SH-SY5Y (cell line): ENCODE measurements around the gene RIC8B.

Source experiments
- GATA2 ChIP-seq: IDR thresholded peaks from 2 replicates; pipeline ENCODE4 v1.6.1; 2011; ENCODE audit warnings: mild to moderate bottlenecking, low read depth, low read length
- GATA3 ChIP-seq: IDR thresholded peaks from 2 replicates; pipeline ENCODE4 v1.6.1; 2011; ENCODE audit warnings: low read depth, mild to moderate bottlenecking, low read length, moderate library complexity

DNA sequence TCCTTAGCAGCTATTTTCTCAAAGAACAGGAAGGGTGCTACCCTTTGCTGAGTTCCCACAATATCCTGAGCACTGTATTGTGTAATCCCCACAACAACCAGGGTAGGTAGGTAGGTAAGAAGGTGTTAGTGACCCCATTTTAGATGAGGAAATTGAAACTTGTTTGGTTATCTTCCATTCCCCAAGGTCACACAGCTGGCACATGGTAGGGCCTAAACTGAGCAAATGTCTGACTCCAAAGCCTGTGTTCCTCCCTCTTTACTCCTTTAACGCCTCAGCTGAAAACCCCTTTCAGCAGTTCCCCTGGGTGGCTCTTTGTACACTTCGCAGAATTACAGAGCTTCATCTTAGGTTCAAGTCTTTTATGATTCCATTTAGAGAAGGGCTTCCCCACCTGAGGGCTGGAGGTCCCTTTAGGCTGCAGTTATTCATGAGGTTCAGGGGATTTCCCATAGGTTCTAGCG lies 26.5 kb upstream of the RIC8B start:
- TF ChIP-seq GATA2 (no peak), GATA3 (no peak)
